Upper lobe of right lung (tissue), 1 donor: ENCODE data around the gene NMNAT2. TPM values are rescaled to one million over a fixed set of nuclear protein-coding genes. Genes with fewer than 3 reads are reported as not detected.

Source experiments
- ATAC-seq: fragments of 200-7000 bp; cut with Tn5 transposase; one replicate; pipeline ENCODE4 v1.9.1; 2020; ENCODE audit warnings: mild to moderate bottlenecking, moderate library complexity
- DNase-seq: peaks from one replicate; pipeline ENCODE4 v3.0.0-alpha.2; 2020
- H3K27ac ChIP-seq: fragments of 200-600 bp; one replicate; pipeline ENCODE4 v1.8.0; 2022
- H3K27me3 ChIP-seq: fragments of 200-600 bp; one replicate; pipeline ENCODE4 v1.8.0; 2022; ENCODE audit warnings: mild to moderate bottlenecking
- H3K36me3 ChIP-seq: fragments of 200-600 bp; one replicate; pipeline ENCODE4 v1.8.0; 2022
- H3K4me1 ChIP-seq: fragments of 200-600 bp; one replicate; pipeline ENCODE4 v1.8.0; 2022
- H3K4me3 ChIP-seq: fragments of 200-600 bp; one replicate; pipeline ENCODE4 v1.8.0; 2022; ENCODE audit warnings: mild to moderate bottlenecking
- H3K9me3 ChIP-seq: fragments of 200-600 bp; one replicate; pipeline ENCODE4 v1.8.0; 2022
- intact Hi-C: fragments of 100-400 bp; cut with DNase I; formaldehyde crosslinking; loops from one replicate; pipeline ENCODE4 v1.11.0; 2022
- total RNA-seq: library from RNA; stranded (reverse); fragmentation: NEBNext Ultra II Directional; extraction: Animal tissue kit (Norgen Biotek cat#: 25700); gene quantifications from one replicate; pipeline ENCODE4 v1.2.1, GENCODE V29; 2021
- TF ChIP-seq, protein P1 (sequence below): fragments of 200-600 bp; IDR thresholded peaks from one replicate; pipeline ENCODE4 v1.8.0; 2022; ENCODE audit warnings: antibody characterized with exemption
- donor health status: DM: no; HTN: yes; CAD: no; lungs with severe emphysema.

The NMNAT2 gene
- total RNA-seq, 1 donor from 2014 or later, result 0.38 TPM

DNA sequence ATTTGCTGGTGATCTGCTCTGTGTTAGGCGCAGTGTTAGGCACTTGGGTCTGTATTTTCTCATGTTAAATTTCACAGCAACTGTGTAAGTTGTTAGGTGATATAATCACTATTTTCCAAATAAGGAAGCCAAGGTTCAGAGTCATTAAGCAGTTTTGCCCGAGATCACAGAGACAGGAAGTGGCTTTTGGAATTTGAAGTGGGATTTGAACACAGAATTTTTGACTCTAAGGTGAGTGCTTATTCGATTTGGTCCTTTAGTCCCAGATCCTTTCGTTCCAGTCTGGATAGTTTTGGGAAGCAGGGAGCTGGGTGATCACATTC is 114.9 kb downstream of the NMNAT2 start:
- TF ChIP-seq, protein P1, sequence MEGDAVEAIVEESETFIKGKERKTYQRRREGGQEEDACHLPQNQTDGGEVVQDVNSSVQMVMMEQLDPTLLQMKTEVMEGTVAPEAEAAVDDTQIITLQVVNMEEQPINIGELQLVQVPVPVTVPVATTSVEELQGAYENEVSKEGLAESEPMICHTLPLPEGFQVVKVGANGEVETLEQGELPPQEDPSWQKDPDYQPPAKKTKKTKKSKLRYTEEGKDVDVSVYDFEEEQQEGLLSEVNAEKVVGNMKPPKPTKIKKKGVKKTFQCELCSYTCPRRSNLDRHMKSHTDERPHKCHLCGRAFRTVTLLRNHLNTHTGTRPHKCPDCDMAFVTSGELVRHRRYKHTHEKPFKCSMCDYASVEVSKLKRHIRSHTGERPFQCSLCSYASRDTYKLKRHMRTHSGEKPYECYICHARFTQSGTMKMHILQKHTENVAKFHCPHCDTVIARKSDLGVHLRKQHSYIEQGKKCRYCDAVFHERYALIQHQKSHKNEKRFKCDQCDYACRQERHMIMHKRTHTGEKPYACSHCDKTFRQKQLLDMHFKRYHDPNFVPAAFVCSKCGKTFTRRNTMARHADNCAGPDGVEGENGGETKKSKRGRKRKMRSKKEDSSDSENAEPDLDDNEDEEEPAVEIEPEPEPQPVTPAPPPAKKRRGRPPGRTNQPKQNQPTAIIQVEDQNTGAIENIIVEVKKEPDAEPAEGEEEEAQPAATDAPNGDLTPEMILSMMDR, result no peak

DNA sequence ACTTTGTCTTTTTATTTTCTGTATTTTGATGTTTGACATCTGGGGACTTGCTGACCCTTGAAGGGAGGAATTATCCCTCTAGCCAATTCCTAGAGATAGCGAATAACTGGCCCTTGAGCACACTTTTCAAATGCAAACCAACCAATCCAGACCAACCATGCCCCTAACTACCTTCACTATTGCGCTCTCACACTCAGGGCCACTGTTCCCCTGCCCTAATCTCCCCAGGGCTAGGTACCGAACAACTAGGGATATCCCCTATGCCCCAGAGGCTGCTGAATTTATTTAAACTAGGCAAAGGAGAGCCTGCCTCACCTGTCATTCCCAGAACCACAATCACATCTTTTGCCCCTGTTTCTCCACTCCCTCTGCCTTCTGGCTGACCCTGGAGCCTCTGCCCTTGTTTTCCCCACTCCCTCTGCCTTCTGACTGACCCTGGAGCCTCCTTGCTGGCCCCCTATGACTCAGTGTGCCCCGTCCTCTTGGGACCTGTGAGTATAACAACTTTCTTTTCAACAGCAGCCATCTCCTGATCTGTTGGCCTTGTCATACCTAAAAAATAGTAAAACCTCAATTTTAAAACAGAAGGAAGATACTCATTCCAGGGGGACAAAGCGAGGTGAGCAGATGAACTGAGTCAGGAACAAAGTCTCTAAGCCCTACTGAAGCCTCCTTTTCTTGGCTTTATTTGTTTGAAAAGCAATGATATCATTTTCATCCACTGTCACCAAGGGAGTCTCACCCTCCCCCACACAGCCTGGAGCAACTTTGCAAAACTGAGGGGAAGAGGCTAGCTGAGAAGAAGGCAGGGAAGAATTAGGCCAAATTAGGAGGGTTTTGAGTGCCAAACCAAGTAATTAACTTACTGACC is 115.5 kb downstream of the NMNAT2 start:
- H3K36me3 ChIP-seq, result no peaks in the 10 kb centered on the region
- no peak overlapping the region for H3K4me3 ChIP-seq
- intact Hi-C loops, result no loop called here
- H3K9me3 ChIP-seq, result no peaks in the 10 kb centered on the region
- DNase-seq (no peak), ATAC-seq (no peak)
- H3K27me3 ChIP-seq, result no peaks in the 10 kb centered on the region
- H3K27ac ChIP-seq, result no peak overlapping the region
- TF ChIP-seq, protein P1, result no peak
- H3K4me1 ChIP-seq, result no peaks in the 10 kb centered on the region

More for the DNA sequence above, 114.9 kb downstream of the NMNAT2 start:
- no peaks in the 10 kb centered on the region for H3K36me3 ChIP-seq
- intact Hi-C loops, result no loop called here
- no peaks in the 10 kb centered on the region for H3K9me3 ChIP-seq
- DNase-seq (no peak), ATAC-seq (no peak)
- H3K4me3 ChIP-seq, result no peak overlapping the region
- H3K4me1 ChIP-seq, result no peaks in the 10 kb centered on the region
- no peak overlapping the region for H3K27ac ChIP-seq
- no peaks in the 10 kb centered on the region for H3K27me3 ChIP-seq

DNA sequence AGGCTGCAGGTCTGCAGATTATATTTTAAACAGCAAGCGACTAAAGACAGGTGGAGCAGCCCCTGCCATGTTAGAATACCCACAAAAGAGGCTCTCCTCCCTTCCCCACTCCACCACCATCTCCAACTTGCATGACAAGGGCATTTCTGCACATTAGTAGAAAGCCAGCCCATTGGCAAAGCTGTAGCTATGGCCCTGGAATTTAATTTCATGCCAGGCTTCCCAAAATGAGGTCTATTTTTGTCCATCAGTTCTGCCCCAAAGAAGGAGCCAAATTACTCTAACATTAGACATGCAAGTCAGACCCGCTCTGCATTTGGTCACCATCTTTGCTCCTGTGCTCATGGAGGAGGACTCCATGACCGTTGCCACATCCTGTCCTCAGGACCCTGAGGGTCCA is 116.9 kb downstream of the NMNAT2 start:
- no peak overlapping the region for H3K27ac ChIP-seq

DNA sequence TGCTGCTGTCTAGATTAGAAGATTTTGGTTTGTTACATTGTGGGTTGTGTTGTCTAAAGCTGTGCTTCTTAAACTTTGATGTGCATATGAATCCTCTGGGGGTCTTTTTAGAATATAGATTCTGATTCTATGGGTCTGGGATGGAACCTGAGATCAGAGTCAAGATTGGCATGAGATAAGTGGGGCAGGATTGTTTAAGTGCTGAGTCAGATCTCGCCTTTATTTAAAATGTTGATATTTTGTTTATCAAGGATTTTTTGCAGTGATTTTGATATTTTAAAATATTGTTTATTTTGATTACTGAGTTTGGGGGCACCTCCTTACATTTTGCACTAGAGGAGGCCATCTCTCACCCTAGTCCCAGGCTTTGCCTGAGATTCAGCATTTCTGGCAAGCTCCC is 117.4 kb downstream of the NMNAT2 start:
- Histone ChIP-seq H3K36me3 (no peaks in the 10 kb centered on the region), H3K27me3 (no peaks in the 10 kb centered on the region), H3K9me3 (no peaks in the 10 kb centered on the region), H3K27ac (no peak overlapping the region), H3K4me1 (no peaks in the 10 kb centered on the region), H3K4me3 (no peak overlapping the region)
- DNase-seq (no peak), ATAC-seq (no peak)
- intact Hi-C loops, result no loop called here
- TF ChIP-seq, protein P1, result no peak

More for the DNA sequence above, 116.9 kb downstream of the NMNAT2 start:
- intact Hi-C loops, result no loop called here
- Histone ChIP-seq H3K27me3 (no peaks in the 10 kb centered on the region), H3K9me3 (no peaks in the 10 kb centered on the region), H3K4me1 (no peaks in the 10 kb centered on the region), H3K36me3 (no peaks in the 10 kb centered on the region), H3K4me3 (no peak overlapping the region)
- ATAC-seq (no peak), DNase-seq (no peak)
- TF ChIP-seq, protein P1, result no peak

GRCh38 chr1:183300395-183300794 is 117.8 kb downstream of the NMNAT2 start:
- intact Hi-C loops, result no loop called here
- ATAC-seq (no peak), DNase-seq (no peak)
- Histone ChIP-seq H3K9me3 (no peaks in the 10 kb centered on the region), H3K4me1 (no peaks in the 10 kb centered on the region), H3K4me3 (no peak overlapping the region), H3K27ac (no peak overlapping the region), H3K27me3 (no peaks in the 10 kb centered on the region), H3K36me3 (no peaks in the 10 kb centered on the region)
- TF ChIP-seq, protein P1, result no peak
